Measurements from ENCODE around the gene PDE11A.
A peak's percentile ranks its signal among the peaks of the same experiment; 100 is the strongest.

Gene PDE11A

DNA sequence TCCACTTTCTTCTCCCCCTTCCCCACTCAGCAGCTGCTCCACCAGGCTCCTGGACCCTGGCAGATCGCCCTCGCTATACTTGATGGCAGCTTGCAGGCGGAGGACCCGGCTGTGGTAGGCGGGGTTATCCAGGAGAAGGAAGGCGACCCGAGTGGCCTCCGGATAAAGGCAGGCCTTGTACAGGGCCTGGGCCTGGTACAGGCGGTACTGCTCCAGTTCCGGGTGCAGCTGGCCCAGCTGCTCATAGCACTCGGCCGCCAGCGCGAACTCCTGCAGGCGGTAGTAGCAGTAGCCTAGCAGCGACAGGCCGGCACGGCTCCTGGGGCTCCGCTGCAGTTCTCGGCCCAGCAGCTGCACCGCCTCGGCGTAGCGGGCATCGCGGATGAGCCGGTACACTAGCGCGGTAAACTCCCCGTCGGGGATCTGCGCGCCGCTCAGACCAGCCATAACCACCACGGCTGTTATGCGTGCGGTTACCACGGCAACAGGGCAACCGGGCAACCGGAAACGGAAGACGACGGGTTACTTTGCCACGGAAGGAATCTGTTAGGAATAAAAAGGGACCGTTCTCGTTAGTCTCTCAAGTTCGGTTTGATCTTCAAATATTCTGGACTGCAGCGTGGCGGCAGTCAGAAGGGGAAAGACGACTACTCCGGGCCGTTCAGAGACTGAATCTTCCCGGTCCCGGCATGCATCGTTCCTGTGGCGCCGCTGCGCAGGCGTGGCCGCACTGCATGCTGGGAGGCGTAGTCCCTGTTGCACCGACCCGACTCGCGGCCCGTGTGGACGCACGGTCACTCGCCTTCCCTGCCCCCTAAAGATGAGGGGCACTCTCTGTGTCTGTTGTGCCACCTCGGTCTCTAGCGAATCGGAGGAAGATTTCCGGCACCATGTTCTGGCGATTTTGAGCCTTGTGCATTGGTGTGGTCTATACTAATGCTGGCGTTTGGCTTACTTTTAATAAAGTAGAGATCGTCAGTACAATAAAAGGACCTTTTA lies 454.0 kb downstream of the PDE11A start:
- peak; percentile 85 for DNase-seq

- DNase-seq, result no peak
Observed at GRCh38 chr2:177617849-177618248, 454.7 kb downstream of the PDE11A start.

GRCh38 chr2:177616731-177617130 lies 455.8 kb downstream of the PDE11A start:
- DNase-seq, result no peak

- no peak for DNase-seq
Observed at GRCh38 chr2:177616066-177616465, 456.5 kb downstream of the PDE11A start.

GRCh38 chr2:177612659-177613058 lies 459.9 kb downstream of the PDE11A start:
- DNase-seq, result no peak

GRCh38 chr2:177611310-177611886 lies 461.2 kb downstream of the PDE11A start:
- DNase-seq, result no peak

DNA sequence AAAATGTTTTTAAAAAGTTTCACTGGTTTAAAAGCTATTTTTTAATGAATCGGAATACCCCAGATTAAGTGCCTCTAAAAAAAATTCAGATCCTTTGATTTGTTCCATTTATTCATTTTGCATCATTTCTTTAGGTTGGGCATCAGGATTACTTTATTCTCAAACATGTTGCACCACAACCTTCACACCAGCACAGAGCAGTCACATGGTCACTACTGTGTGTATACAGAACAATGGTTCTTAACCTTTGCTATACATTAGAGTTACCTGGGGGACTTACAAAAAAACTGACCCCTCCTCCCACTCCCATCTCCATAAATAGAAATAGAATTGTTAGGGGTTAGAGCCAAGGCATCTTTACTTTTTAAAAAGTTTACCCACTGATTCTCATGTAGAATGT lies 461.8 kb downstream of the PDE11A start:
- no peak for DNase-seq

GRCh38 chr2:177606636-177607035 lies 465.9 kb downstream of the PDE11A start:
- no peak for DNase-seq

DNA sequence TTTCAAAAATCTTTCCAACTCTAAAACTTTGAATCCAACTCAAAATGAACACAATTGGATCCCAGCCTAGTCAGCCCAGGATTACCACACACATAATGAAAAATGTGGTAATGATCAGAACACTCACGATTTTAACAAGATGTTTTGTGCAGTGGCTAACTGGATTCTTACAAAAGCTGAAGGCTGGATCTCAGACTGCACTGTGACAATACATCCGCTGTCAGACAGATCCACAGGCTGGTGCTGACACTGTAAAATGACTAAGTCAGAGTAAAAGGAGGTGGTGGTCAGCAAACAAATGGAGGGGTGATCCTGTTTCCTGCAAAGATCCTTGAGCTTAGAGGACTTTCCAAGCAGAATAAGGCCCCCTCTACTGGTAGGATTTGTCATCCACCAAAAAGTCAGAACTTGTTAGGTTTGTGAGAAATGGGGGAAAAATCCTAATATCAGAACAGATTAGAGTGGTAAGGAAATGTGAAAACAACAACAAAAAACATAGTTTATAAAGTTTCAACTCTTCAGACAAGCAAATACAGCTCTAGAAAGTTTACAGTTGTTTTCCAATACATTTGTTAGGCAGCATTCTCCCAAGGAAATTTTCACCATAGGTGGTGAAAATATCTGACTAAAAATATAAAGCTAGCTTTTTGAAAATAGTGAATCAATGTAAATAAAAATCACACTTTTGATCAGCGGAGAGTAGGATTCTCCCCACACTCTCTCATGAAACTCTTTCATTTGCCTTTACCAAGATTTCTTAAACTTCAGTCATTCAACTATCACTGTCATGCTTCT lies 468.1 kb downstream of the PDE11A start:
- peak; percentile 33 for DNase-seq

GRCh38 chr2:177603768-177604167 lies 468.8 kb downstream of the PDE11A start:
- no peak for DNase-seq

DNA sequence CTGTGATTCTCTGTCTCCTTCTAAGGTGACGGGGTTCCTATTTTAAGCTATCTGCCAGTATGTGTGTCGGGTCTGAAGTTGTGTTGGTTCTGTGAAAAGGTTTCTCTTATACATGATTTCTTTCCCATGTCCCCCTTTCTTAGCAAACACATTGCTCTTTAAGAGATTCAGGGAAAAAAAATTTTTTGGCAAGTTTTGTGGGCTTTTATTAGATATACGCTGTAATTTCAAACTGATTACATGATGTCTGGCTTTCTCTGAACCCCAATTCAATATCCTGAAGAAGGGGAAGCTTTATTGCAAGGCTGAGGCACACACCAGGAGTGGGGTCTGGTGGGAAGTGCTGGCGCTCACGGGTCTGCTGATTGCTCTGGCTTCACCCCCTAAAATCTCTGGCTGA lies 469.4 kb downstream of the PDE11A start:
- no peak for DNase-seq

DNA sequence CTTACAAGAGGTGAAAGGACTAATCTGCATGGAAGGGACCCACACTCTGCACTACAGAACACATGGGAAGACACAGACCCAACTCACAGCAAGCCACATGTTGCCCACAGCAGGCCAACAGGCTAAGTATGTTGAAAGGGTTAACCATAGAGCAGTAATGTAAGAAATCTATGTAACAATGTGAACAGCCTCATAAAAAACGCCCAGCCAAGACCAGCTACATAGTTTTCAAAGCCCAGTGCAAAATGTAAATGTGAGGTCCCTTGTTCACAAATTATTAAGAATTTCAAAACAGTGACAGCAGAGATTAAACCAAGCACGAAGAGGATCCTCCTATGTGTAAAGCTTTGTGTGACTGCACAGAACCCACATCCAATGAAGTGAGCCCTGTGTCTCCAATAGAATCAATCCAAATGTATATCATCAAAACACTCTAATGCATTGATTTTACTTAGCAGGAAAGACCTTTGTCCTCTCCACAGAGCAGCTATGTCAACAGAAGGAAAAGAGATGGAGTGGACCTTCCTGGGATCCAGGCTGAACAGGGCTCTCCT lies 469.9 kb downstream of the PDE11A start:
- DNase-seq, result no peak

DNA sequence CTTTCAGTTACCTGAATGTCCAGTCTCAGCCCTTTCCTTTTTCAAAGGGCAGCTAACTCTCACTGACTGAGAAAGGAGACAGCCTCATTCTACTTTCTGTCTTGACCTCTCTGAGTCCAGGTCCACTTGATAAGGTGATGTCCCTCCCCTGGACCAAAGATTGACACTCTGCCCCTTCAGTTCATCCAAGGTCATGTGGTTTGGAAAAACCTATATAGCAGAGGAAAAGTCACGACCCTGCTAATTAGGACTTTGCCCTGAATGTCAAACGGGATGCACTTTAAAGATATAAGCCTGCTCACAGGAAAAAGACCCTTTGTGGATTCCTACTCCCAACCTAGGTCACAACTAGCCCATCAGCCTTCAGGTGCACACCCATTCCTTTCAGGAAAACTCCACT lies 471.7 kb downstream of the PDE11A start:
- DNase-seq, result no peak

DNA sequence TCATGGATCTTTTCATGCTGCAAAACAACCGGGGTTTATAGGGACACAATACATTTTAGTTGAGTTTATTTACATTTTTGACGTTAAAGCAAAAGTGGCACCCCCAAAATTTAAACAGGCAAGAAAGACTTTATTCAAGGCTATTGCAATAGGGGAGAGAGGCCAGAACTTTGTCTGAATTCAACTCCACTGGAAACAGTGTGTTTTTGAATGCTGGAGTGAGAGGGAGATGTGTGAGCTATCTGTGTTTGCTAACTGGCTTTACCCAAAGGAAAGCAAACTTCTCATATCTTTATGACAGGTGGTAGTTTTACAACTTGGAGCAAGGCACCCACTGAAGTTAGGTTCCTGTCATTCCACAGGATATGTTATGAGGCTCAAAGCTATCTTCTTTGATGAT lies 472.6 kb downstream of the PDE11A start:
- no peak for DNase-seq

DNA sequence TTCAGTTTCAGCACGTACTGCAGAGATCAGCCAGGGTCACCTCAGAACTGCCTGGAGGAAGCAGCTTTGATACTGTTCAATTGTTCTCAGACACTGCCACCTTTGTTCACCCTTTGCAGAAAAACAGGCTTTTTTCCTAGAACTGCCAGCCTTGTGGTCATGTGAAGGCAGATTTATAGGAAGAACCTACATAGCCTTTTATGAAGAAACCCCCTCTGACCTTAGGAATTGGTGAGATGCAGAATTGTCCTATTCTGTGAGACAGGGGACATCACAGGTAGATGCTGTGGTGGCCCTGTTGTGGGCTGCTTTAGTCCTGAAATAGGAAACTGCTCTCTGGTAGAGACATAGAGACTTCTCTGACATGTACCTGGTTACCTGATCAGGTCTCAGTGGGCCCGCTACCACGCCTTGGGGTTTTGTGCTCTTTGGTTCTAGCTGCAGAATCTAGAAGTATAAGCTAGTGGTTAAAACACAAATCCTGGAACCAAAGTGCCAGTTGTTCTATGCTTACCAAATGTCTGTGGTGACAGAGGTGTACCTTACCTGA lies 473.4 kb downstream of the PDE11A start:
- no peak for DNase-seq

- no peak for DNase-seq
Observed at GRCh38 chr2:177598326-177599138, 474.0 kb downstream of the PDE11A start.

DNA sequence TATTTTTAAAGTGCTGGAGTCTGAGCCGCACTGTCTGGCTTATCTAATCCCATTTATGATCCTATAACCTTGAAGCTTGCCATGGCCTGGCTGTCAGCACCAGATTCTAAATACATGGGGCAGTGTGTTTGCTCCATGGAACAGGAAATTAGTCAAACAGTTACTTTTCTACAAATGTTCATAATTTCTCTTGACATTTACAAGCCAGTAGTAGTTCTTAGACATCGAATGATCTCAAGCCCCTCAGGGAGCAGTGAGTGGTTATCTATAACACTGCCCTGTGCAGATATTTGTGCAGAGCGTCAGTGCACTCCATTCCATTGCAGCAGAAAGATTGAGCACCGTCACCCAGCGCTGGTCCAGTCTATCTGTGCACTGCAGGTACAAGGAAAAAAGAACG lies 474.8 kb downstream of the PDE11A start:
- DNase-seq, result no peak

GRCh38 chr2:177596866-177597265 lies 475.7 kb downstream of the PDE11A start:
- DNase-seq, result no peak

- DNase-seq, result no peak
Observed at GRCh38 chr2:177595126-177595845, 477.3 kb downstream of the PDE11A start.

DNA sequence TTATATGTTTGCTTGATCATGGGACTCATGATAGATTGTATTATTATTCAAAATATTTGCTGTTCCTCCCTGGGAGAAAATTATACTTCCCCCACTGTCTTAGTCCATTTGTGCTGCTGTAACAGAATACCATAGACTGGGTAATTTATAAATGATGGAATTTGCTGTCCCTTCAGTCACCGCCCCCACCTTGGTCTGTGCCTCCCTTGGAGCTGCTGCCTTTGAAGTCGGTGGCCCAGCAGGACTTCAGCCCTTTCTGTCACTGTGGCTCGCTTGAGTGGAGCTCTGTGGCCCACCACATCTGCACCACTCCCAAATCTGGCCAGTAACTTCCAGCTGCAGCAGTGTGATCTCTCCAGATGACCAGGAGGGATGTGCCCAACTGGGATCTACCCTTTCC lies 479.2 kb downstream of the PDE11A start:
- DNase-seq, result no peak

GRCh38 chr2:177592945-177593344 lies 479.6 kb downstream of the PDE11A start:
- DNase-seq, result no peak

Data from NCI-H1436 (cell line).